Ovary (tissue), 9 donors: ENCODE measurements around the gene MOGAT3. TPM values are rescaled to one million over a fixed set of nuclear protein-coding genes. Genes with fewer than 3 reads are reported as not detected.

Experiments
- DNase-seq, 5 donors: peaks; one replicate each; pipeline ENCODE4 v3.0.0-alpha.2; 2019 to 2020
- H3K27ac ChIP-seq, 2 donors: fragments of 200-600 bp; one replicate each; pipeline versions ENCODE4 v1.5.1 to v1.8.0; 2019 to 2022
- H3K27me3 ChIP-seq: fragments of 200-600 bp; one replicate; pipeline ENCODE4 v1.8.0; 2022
- H3K36me3 ChIP-seq: fragments of 200-600 bp; sonication (generic); one replicate; pipeline ENCODE4 v1.5.1; 2019
- H3K4me1 ChIP-seq: one replicate; pipeline ENCODE4 v1.8.1; 2013; ENCODE audit warnings: mild to moderate bottlenecking, moderate library complexity; ENCODE audit not compliant: insufficient read depth
- H3K4me3 ChIP-seq: fragments of 200-600 bp; sonication (generic); one replicate; pipeline ENCODE4 v1.5.1; 2017
- H3K9me3 ChIP-seq, 2 donors: fragments of 200-600 bp in 1 of 2; sonication (generic) in 1 of 2; one replicate each; pipeline versions ENCODE4 v1.5.1 to v1.8.1; 2013 to 2019; ENCODE audit warnings: mild to moderate bottlenecking in 1 of 2, moderate library complexity in 1 of 2
- CTCF ChIP-seq, 3 donors: fragments of 450-650 bp in 2 of 3; fragments of 200-600 bp in 1 of 3; IDR thresholded peaks; one replicate each; pipeline versions ENCODE4 v1.5.1 to v1.8.0; 2016 to 2022; ENCODE audit warnings: antibody characterized with exemption in 3 of 3, mild to moderate bottlenecking in 1 of 3
- EP300 ChIP-seq: sonication (generic); formaldehyde crosslinking; IDR thresholded peaks from one replicate; pipeline ENCODE4 v1.6.1; 2017; ENCODE audit warnings: antibody characterized with exemption
- POLR2A ChIP-seq: fragments of 450-650 bp; IDR thresholded peaks from one replicate; pipeline ENCODE4 v1.6.1; 2017; ENCODE audit warnings: antibody characterized with exemption, mild to moderate bottlenecking, moderate library complexity
- WGBS, 3 donors: extraction: QIAGEN DNeasy Blood & Tissue Kit in 1 of 3; methylation state at CpG; one replicate each; pipeline versions ENCODE4 v1.1.5 to v1.1.7; 2013 to 2017; 5-methylcytosine and 5-hydroxymethylcytosine counted together
- intact Hi-C, 4 donors: fragments of 100-400 bp; cut with DNase I; formaldehyde crosslinking; loops; one replicate each; pipeline versions ENCODE4 v1.11.0 to v1.15.1; 2022 to 2023
- polyA plus RNA-seq, 2 donors: library from polyadenylated mRNA; stranded (reverse); fragments of 200-250 nt in 1 of 2; fragments of 350-450 nt in 1 of 2; fragmentation: Illumina TruSeq in 1 of 2; extraction: RNeasy Lipid Tissue Mini Kit (QIAGEN cat#74804) in 1 of 2; gene quantifications; one replicate each; pipeline ENCODE4 v1.2.3, GENCODE V29; 2013 to 2014
- total RNA-seq, 7 donors: library from RNA; depleted of rRNA in 2 of 7; stranded (reverse); fragments of >200 nt in 2 of 7; fragmentation: NEBNext Ultra II Directional in 3 of 7; extraction: Animal tissue kit (Norgen Biotek cat#: 25700) in 3 of 7; gene quantifications; one replicate each; pipeline versions ENCODE4 v1.1.0 to v1.2.4, GENCODE V29; 2016 to 2023
- donor health status: DM: no; HTN: no; CAD: no; lungs with moderate emphysema.
- donor health status: DM: no; HTN: no; CAD: no.
- donor health status: Bipolar disorder and iron deficiency.
- donor health status: DM: yes; HTN: yes; CAD: no.
- donor health status: DM: no; HTN: no; CAD: no.
- donor health status: DM: yes; HTN: yes; CAD: no.

The MOGAT3 gene
- total and polyA plus RNA-seq, 9 donors, result 0.24 TPM; not detected in 8

- H3K4me3 ChIP-seq, result no peak overlapping the region
- no peaks in the 10 kb centered on the region for H3K27me3 ChIP-seq
- intact Hi-C loops, result no loop called here
- WGBS, 3 donors, result 45 to 64% (median 56%) methylated on average over 6 of the region's 6 CpGs
- no peak for TF ChIP-seq CTCF (IDR thresholded peaks at IDR 0.05)
- no peak for TF ChIP-seq POLR2A
- TF ChIP-seq EP300, result no peak
- no peaks in the 10 kb centered on the region for H3K36me3 ChIP-seq
- H3K9me3 ChIP-seq, result no peaks in the 10 kb centered on the region
- no peaks in the 10 kb centered on the region for H3K4me1 ChIP-seq
- no peak overlapping the region for H3K27ac ChIP-seq
- no peak for DNase-seq
These were observed 14.6 kb downstream of the MOGAT3 start for GRCh38 chr7:101186194-101186593.

GRCh38 chr7:101185258-101185839 lies 15.5 kb downstream of the MOGAT3 start:
- TF ChIP-seq EP300, result no peak
- no peak for TF ChIP-seq POLR2A
- no peak for TF ChIP-seq CTCF (IDR thresholded peaks at IDR 0.05)
- no peaks in the 10 kb centered on the region for H3K9me3 ChIP-seq
- DNase-seq, result no peak
- no peaks in the 10 kb centered on the region for H3K36me3 ChIP-seq
- intact Hi-C loops, result no loop called here
- no peak overlapping the region for H3K27ac ChIP-seq
- 33 to 46% (median 44%) methylated on average over 5 of the region's 5 CpGs for WGBS, 3 donors
- H3K4me3 ChIP-seq, result no peak overlapping the region
- H3K27me3 ChIP-seq, result no peaks in the 10 kb centered on the region
- H3K4me1 ChIP-seq, result no peaks in the 10 kb centered on the region

- WGBS, 3 donors, result 2 to 3% (median 3%) methylated on average over 55 to 56 of the region's 56 CpGs
- no peaks in the 10 kb centered on the region for H3K36me3 ChIP-seq
- H3K27me3 ChIP-seq, result peaks cover 2% of the 10 kb centered on the region
- H3K4me1 ChIP-seq, result peaks cover 2% of the 10 kb centered on the region
- no peak for TF ChIP-seq POLR2A
- TF ChIP-seq CTCF (IDR thresholded peaks at IDR 0.05), result no peak
- TF ChIP-seq EP300, result no peak
- H3K9me3 ChIP-seq, result no peaks in the 10 kb centered on the region
- DNase-seq, result no peak
- H3K27ac ChIP-seq, result no peak within 1 kb of the TSS
- no peak within 1 kb of the TSS for H3K4me3 ChIP-seq
- intact Hi-C loops, result no loop called here
These were observed 20.6 kb downstream of the MOGAT3 start, which contains the start of gene NAT16 for GRCh38 chr7:101180130-101180755. NAT16 (minus strand) TSS chr7:101180293; CDS start chr7:101174807, 5,486 bp downstream.

- H3K4me3 ChIP-seq, result no peak overlapping the region
- peaks cover 2% of the 10 kb centered on the region for H3K27me3 ChIP-seq
- TF ChIP-seq CTCF (IDR thresholded peaks at IDR 0.05) (no peak), EP300 (no peak), POLR2A (no peak)
- no peaks in the 10 kb centered on the region for H3K36me3 ChIP-seq
- DNase-seq, result no peak
- no peaks in the 10 kb centered on the region for H3K9me3 ChIP-seq
- WGBS, 3 donors, result 1 to 4% (median 2%) methylated on average over 10 to 27 of the region's 27 CpGs
- intact Hi-C loops, result loop anchor here in 1 of 4 donors (10.0 kb wide), 1 partner anchor 105 kb away; no protein-coding TSS in a partner anchor
- H3K27ac ChIP-seq, result no peak overlapping the region
- peaks cover 2% of the 10 kb centered on the region for H3K4me1 ChIP-seq
These were observed 21.1 kb downstream of the MOGAT3 start for GRCh38 chr7:101179713-101180112.
